OCI-LY1 (cell line): ENCODE measurements around the gene CD70.

Experiments
- CTCF ChIP-seq: fragments of 200-600 bp; sonication (generic), shearing (Covaris generic); IDR thresholded peaks from 2 replicates; pipeline ENCODE4 v1.5.1; 2017; ENCODE audit warnings: mild to moderate bottlenecking, antibody characterized with exemption, low read length, moderate library complexity, mixed read lengths
- EZH2 ChIP-seq: fragments of 200-600 bp; sonication (generic), shearing (Covaris generic); IDR thresholded peaks from 2 replicates; pipeline ENCODE4 v1.8.0; 2017; ENCODE audit warnings: borderline replicate concordance, mixed run types, mild to moderate bottlenecking, antibody characterized with exemption, low read length, moderate library complexity, mixed read lengths

- TF ChIP-seq CTCF (no peak), EZH2 (no peak)
Observed at GRCh38 chr19:6551091-6551490, 39.9 kb downstream of the CD70 start.
